H9 (cell line): Measurements from ENCODE around the gene IFI35. TPM values are rescaled to one million over a fixed set of nuclear protein-coding genes. Genes with fewer than 3 reads are reported as not detected.

Experiments used
- DNase-seq: peaks from one replicate; pipeline ENCODE4 v3.0.0-alpha.2; 2017
- H2AFZ ChIP-seq: one replicate; pipeline ENCODE4 v1.6.1; 2013; ENCODE audit warnings: mild to moderate bottlenecking, low read length, control low read depth, moderate library complexity
- H2AK5ac ChIP-seq: 2 replicates; pipeline ENCODE4 v1.6.1; 2013; ENCODE audit warnings: low read length, control low read depth, mixed read lengths; ENCODE audit not compliant: insufficient read length
- H2BK120ac ChIP-seq: one replicate; pipeline ENCODE4 v1.6.1; 2013; ENCODE audit warnings: low read depth, mild to moderate bottlenecking, low read length, control low read depth, inconsistent platforms; ENCODE audit not compliant: poor library complexity, severe bottlenecking
- H2BK12ac ChIP-seq: 2 replicates; pipeline ENCODE4 v1.6.1; 2013; ENCODE audit warnings: low read length, control low read depth, mixed read lengths, low read depth; ENCODE audit not compliant: insufficient read length
- H2BK15ac ChIP-seq: 2 replicates; pipeline ENCODE4 v1.6.1; 2013; ENCODE audit warnings: low read depth, low read length, control low read depth
- H2BK20ac ChIP-seq: one replicate; pipeline ENCODE4 v1.6.1; 2013; ENCODE audit warnings: low read depth, mild to moderate bottlenecking, low read length, control low read depth, inconsistent platforms; ENCODE audit not compliant: poor library complexity, severe bottlenecking
- H2BK5ac ChIP-seq: 2 replicates; pipeline ENCODE4 v1.6.1; 2013; ENCODE audit warnings: low read length, control low read depth, mixed read lengths; ENCODE audit not compliant: insufficient read length
- H3K14ac ChIP-seq: 2 replicates; pipeline ENCODE4 v1.6.1; 2013; ENCODE audit warnings: low read length, control low read depth; ENCODE audit not compliant: insufficient read depth
- H3K18ac ChIP-seq: 2 replicates; pipeline ENCODE4 v1.6.1; 2013; ENCODE audit warnings: low read depth, mild to moderate bottlenecking, mixed read lengths, low read length, control low read depth; ENCODE audit not compliant: insufficient read length
- H3K23ac ChIP-seq: 2 replicates; pipeline ENCODE4 v1.6.1; 2013; ENCODE audit warnings: low read length, control low read depth, mixed read lengths, low read depth; ENCODE audit not compliant: insufficient read length
- H3K23me2 ChIP-seq: 2 replicates; pipeline ENCODE4 v1.6.1; 2013; ENCODE audit warnings: low read depth, mild to moderate bottlenecking, mixed read lengths, low read length, control low read depth; ENCODE audit not compliant: insufficient read length, poor library complexity, severe bottlenecking
- H3K27ac ChIP-seq: 2 replicates; pipeline ENCODE4 v1.5.1; 2013; ENCODE audit warnings: low read length, control low read depth, mixed read lengths, low read depth; ENCODE audit not compliant: insufficient read length
- H3K27me3 ChIP-seq: 2 replicates; pipeline ENCODE4 v1.6.1; 2013; ENCODE audit warnings: low read length, control low read depth, inconsistent platforms; ENCODE audit not compliant: insufficient read depth
- H3K4ac ChIP-seq: 2 replicates; pipeline ENCODE4 v1.6.1; 2013; ENCODE audit warnings: low read depth, mild to moderate bottlenecking, control low read depth, inconsistent platforms, low read length, moderate library complexity
- H3K4me1 ChIP-seq: 2 replicates; pipeline ENCODE4 v1.6.1; 2013; ENCODE audit warnings: low read length, control low read depth, inconsistent platforms; ENCODE audit not compliant: insufficient read depth
- H3K4me2 ChIP-seq: 2 replicates; pipeline ENCODE4 v1.6.1; 2013; ENCODE audit warnings: low read length, control low read depth, mixed read lengths; ENCODE audit not compliant: insufficient read length, insufficient read depth
- H3K56ac ChIP-seq: 2 replicates; pipeline ENCODE4 v1.6.1; 2013; ENCODE audit warnings: low read depth, mild to moderate bottlenecking, mixed read lengths, low read length, control low read depth; ENCODE audit not compliant: insufficient read length
- H3K79me1 ChIP-seq: 2 replicates; pipeline ENCODE4 v1.6.1; 2013; ENCODE audit warnings: low read depth, mild to moderate bottlenecking, moderate library complexity, low read length, control low read depth, inconsistent platforms; ENCODE audit not compliant: insufficient read depth, poor library complexity, severe bottlenecking
- H3K79me2 ChIP-seq: 2 replicates; pipeline ENCODE4 v1.6.1; 2013; ENCODE audit warnings: low read length, control low read depth, inconsistent platforms; ENCODE audit not compliant: insufficient read depth
- H3K9ac ChIP-seq: 2 replicates; pipeline ENCODE4 v1.6.1; 2013; ENCODE audit warnings: low read length, control low read depth, mixed read lengths; ENCODE audit not compliant: insufficient read length; ENCODE audit errors: extremely low read depth
- H3K9me3 ChIP-seq: one replicate; pipeline ENCODE4 v1.6.1; 2013; ENCODE audit warnings: low read depth, low read length, inconsistent platforms; ENCODE audit not compliant: control insufficient read depth
- H3T11ph ChIP-seq: one replicate; pipeline ENCODE4 v1.6.1; 2013; ENCODE audit warnings: mild to moderate bottlenecking, low read length, control low read depth, inconsistent platforms
- H4K20me1 ChIP-seq: one replicate; pipeline ENCODE4 v1.6.1; 2013; ENCODE audit not compliant: control insufficient read depth, insufficient read length, insufficient read depth
- H4K5ac ChIP-seq: 2 replicates; pipeline ENCODE4 v1.6.1; 2013; ENCODE audit warnings: low read depth, mild to moderate bottlenecking, mixed read lengths, low read length, control low read depth; ENCODE audit not compliant: insufficient read length
- H4K8ac ChIP-seq: replicated peaks from 2 replicates; pipeline ENCODE4 v1.6.1; 2013; ENCODE audit warnings: low read length, control low read depth, mixed read lengths, low read depth; ENCODE audit not compliant: insufficient read length
- H4K91ac ChIP-seq: 2 replicates; pipeline ENCODE4 v1.6.1; 2013; ENCODE audit warnings: low read depth, mild to moderate bottlenecking, moderate library complexity, mixed read lengths, low read length, control low read depth; ENCODE audit not compliant: insufficient read length
- H3K27ac Mint-ChIP-seq, 3 experiments: 2 replicates in 2 of 3; 3 replicates in 1 of 3; pipeline ENCODE4 v1.8.0; 2020 to 2021; ENCODE audit warnings: mixed read lengths in 3 of 3, mild to moderate bottlenecking in 1 of 3, moderate library complexity in 1 of 3
- H3K27me3 Mint-ChIP-seq: 2 replicates; pipeline ENCODE4 v1.8.0; 2021; ENCODE audit warnings: low read depth, mild to moderate bottlenecking, moderate library complexity, mixed read lengths
- H3K36me3 Mint-ChIP-seq, 3 experiments: 2 replicates in 2 of 3; 3 replicates in 1 of 3; pipeline ENCODE4 v1.8.0; 2020 to 2021; ENCODE audit warnings: low read depth in 3 of 3, mixed read lengths in 3 of 3; ENCODE audit not compliant: insufficient read depth in 1 of 3
- H3K4me1 Mint-ChIP-seq, 2 experiments: 2 replicates each; pipeline ENCODE4 v1.8.0; 2020; ENCODE audit warnings: mixed read lengths in 2 of 2
- H3K4me3 Mint-ChIP-seq, 2 experiments: 2 replicates in 1 of 2; 3 replicates in 1 of 2; pipeline ENCODE4 v1.8.0; 2020 to 2021; ENCODE audit warnings: mild to moderate bottlenecking in 2 of 2, mixed read lengths in 2 of 2, moderate library complexity in 1 of 2
- H3K9me3 Mint-ChIP-seq, 2 experiments: 2 replicates in 1 of 2; 3 replicates in 1 of 2; pipeline ENCODE4 v1.8.0; 2020; ENCODE audit warnings: mild to moderate bottlenecking in 2 of 2, mixed read lengths in 2 of 2, moderate library complexity in 1 of 2
- CTCF ChIP-seq: fragments of 200-600 bp; sonication (generic); conservative IDR thresholded peaks from 3 replicates; pipeline ENCODE4 v1.8.0; 2021; ENCODE audit warnings: antibody characterized with exemption, mild to moderate bottlenecking
- WGBS: extraction: QIAGEN DNeasy Blood & Tissue Kit; methylation state at CpG from one replicate; pipeline ENCODE4 v1.1.7; 2013; ENCODE audit warnings: missing lambda C conversion rate, low lambda C conversion rate, mixed read lengths; ENCODE audit not compliant: insufficient read length; ENCODE audit errors: extremely low coverage; 5-methylcytosine and 5-hydroxymethylcytosine counted together
- total RNA-seq: library from RNA; stranded (reverse); gene quantifications from 2 replicates; pipeline ENCODE4 v1.2.1, GENCODE V29; 2021

Gene IFI35
- total RNA-seq, 1 experiment from 2014 or later, result 4.2 TPM

GRCh38 chr17:43062984-43063638, 56.5 kb downstream of the IFI35 start:
- Histone ChIP-seq H4K5ac (no peak overlapping the region), H2BK20ac (no peak overlapping the region), H3K23me2 (no peaks in the 10 kb centered on the region), H3K14ac (no peak overlapping the region), H3K79me1 (no peaks in the 10 kb centered on the region), H2BK15ac (no peak overlapping the region), H2BK120ac (no peak overlapping the region), H3T11ph (no peak overlapping the region), H3K4me1 (no peaks in the 10 kb centered on the region), H4K20me1 (no peaks in the 10 kb centered on the region), H3K79me2 (no peaks in the 10 kb centered on the region), H4K8ac (no peak overlapping the region), H3K18ac (no peak overlapping the region), H3K9ac (no peak overlapping the region), H3K56ac (no peak overlapping the region), H2BK12ac (no peak overlapping the region), H3K27me3 (no peaks in the 10 kb centered on the region), H3K23ac (no peak overlapping the region), H3K27ac (no peak overlapping the region), H3K4ac (no peak overlapping the region), H2AFZ (no peak overlapping the region), H3K4me2 (no peak overlapping the region), H4K91ac (no peak overlapping the region), H2BK5ac (no peak overlapping the region), H2AK5ac (no peak overlapping the region), H3K9me3 (no peaks in the 10 kb centered on the region)
- peaks cover 12 to 41% (median 34%) of the 10 kb centered on the region in 3 experiments; a peak in 6 of 7 replicates for H3K36me3 Mint-ChIP-seq
- TF ChIP-seq CTCF, result no peak
- peak overlapping the region; percentile 30 to 92 (median 65) for H3K27ac Mint-ChIP-seq
- WGBS, result no CpG with 5 or more reads among the region's 10 CpGs
- H3K4me3 Mint-ChIP-seq, result no peak overlapping the region; a peak in 1 of 5 replicates
- no peaks in the 10 kb centered on the region for H3K27me3 Mint-ChIP-seq
- DNase-seq, result no peak
- no peaks in the 10 kb centered on the region for H3K9me3 Mint-ChIP-seq
- peaks cover 14 to 17% of the 10 kb centered on the region in 2 experiments for H3K4me1 Mint-ChIP-seq

Other genes starting within 250 kb of the IFI35 start
- 10.9 and 11.7 TPM in 2 replicates for gene RAMP2, start 245.6 kb upstream of the IFI35 start, total RNA-seq
- gene VPS25, start 233.3 kb upstream of the IFI35 start, total RNA-seq, result 111 and 113 TPM in 2 replicates
- gene WNK4, start 226.2 kb upstream of the IFI35 start, total RNA-seq, result 1.9 and 2.6 TPM in 2 replicates
- 74.2 and 76.9 TPM in 2 replicates for gene COA3, start 208.1 kb upstream of the IFI35 start, total RNA-seq
- not detected in 2 replicates for gene CNTD1, start 207.9 kb upstream of the IFI35 start, total RNA-seq
- gene BECN1, start 182.5 kb upstream of the IFI35 start, total RNA-seq, result 60.1 and 69.2 TPM in 2 replicates
- gene PSME3, start 173.4 kb upstream of the IFI35 start, total RNA-seq, result 205 and 222 TPM in 2 replicates
- 5.7 and 7.1 TPM in 2 replicates for gene AOC2, start 162.2 kb upstream of the IFI35 start, total RNA-seq
- gene AOC3, start 155.6 kb upstream of the IFI35 start, total RNA-seq, result 2.6 and 2.8 TPM in 2 replicates
- not detected in 2 replicates for gene G6PC1, start 106.0 kb upstream of the IFI35 start, total RNA-seq
- 65.1 and 68.7 TPM in 2 replicates for gene AARSD1, start 42.3 kb upstream of the IFI35 start, total RNA-seq
- 4.0 and 4.2 TPM in 2 replicates for gene PTGES3L, start 26.7 kb upstream of the IFI35 start, total RNA-seq
- 18.3 and 18.8 TPM in 2 replicates for gene RUNDC1, start 26.2 kb upstream of the IFI35 start, total RNA-seq
- gene RPL27, start 8.4 kb upstream of the IFI35 start, total RNA-seq, result 1,514 and 1,552 TPM in 2 replicates
- 262 and 274 TPM in 2 replicates for gene VAT1, start 15.6 kb downstream of the IFI35 start, total RNA-seq
- gene RND2, start 18.4 kb downstream of the IFI35 start, total RNA-seq, result 47.8 and 50.7 TPM in 2 replicates
- 31.0 and 32.3 TPM in 2 replicates for gene BRCA1, start 118.6 kb downstream of the IFI35 start, total RNA-seq
- 34.2 and 34.6 TPM in 2 replicates for gene NBR1, start 164.4 kb downstream of the IFI35 start, total RNA-seq
- gene TMEM106A, start 205.1 kb downstream of the IFI35 start, total RNA-seq, result 3.7 and 4.5 TPM in 2 replicates
- not detected in 2 replicates for gene CCDC200, start 221.8 kb downstream of the IFI35 start, total RNA-seq
- gene RNU2-1, start 227.2 kb downstream of the IFI35 start, total RNA-seq, result 6,078 and 6,186 TPM in 2 replicates